H1 (cell line): Measurements from ENCODE around the gene PRKN. TPM values are rescaled to one million over a fixed set of nuclear protein-coding genes. Genes with fewer than 3 reads are reported as not detected.

Source experiments
- CTCF ChIA-PET: fragments of 300-600 bp; sonication (Branson Sonifier 250); formaldehyde crosslinking; loops from one replicate; lab custom pipeline; 2021; ENCODE audit not compliant: partially characterized antibody; lab: Charles Lee
- POLR2A ChIA-PET: fragments of 300-600 bp; sonication (Branson Sonifier 250); formaldehyde crosslinking; loops from one replicate; lab custom pipeline; 2021; ENCODE audit warnings: inconsistent platforms; ENCODE audit not compliant: partially characterized antibody; lab: Charles Lee
- DNase-seq, 2 experiments: peaks; one replicate each; pipeline versions ENCODE4 v3.0.0 to v3.0.0-alpha.2; 2010 to 2022; ENCODE audit warnings: low spot score in 2 of 2, low read depth in 1 of 2, mixed read lengths in 1 of 2
- FAIRE-seq: peaks from 2 replicates; lab custom pipeline; 2011; peaks lifted over from hg19 to GRCh38; lab: Jason Lieb, UNC
- H2AFZ ChIP-seq: 2 replicates; pipeline ENCODE4 v1.8.1; 2012; ENCODE audit warnings: low read length, inconsistent platforms
- H2AK5ac ChIP-seq: 2 replicates; pipeline ENCODE4 v1.6.1; 2013; ENCODE audit warnings: low read depth, low read length
- H2BK120ac ChIP-seq: replicated peaks from 2 replicates; pipeline ENCODE3; 2013; ENCODE audit warnings: low read depth, low read length, inconsistent platforms
- H2BK12ac ChIP-seq: 2 replicates; pipeline ENCODE4 v1.6.1; 2013; ENCODE audit warnings: low read depth, low read length
- H2BK15ac ChIP-seq: 2 replicates; pipeline ENCODE4 v1.6.1; 2013; ENCODE audit warnings: low read length
- H2BK20ac ChIP-seq: 2 replicates; pipeline ENCODE4 v1.6.1; 2013; ENCODE audit warnings: low read length
- H2BK5ac ChIP-seq: 2 replicates; pipeline ENCODE4 v1.6.1; 2013; ENCODE audit warnings: low read depth, low read length
- H3K14ac ChIP-seq: 2 replicates; pipeline ENCODE4 v1.6.1; 2013; ENCODE audit warnings: inconsistent platforms; ENCODE audit not compliant: insufficient read length
- H3K18ac ChIP-seq: 2 replicates; pipeline ENCODE4 v1.6.1; 2013; ENCODE audit warnings: low read length; ENCODE audit errors: extremely low read depth
- H3K23ac ChIP-seq: 2 replicates; pipeline ENCODE4 v1.6.1; 2013; ENCODE audit warnings: inconsistent platforms; ENCODE audit not compliant: insufficient read length
- H3K23me2 ChIP-seq: 2 replicates; pipeline ENCODE4 v1.6.1; 2013; ENCODE audit warnings: low read depth, low read length
- H3K27ac ChIP-seq: 2 replicates; pipeline ENCODE4 v1.6.1; 2011; ENCODE audit warnings: low read depth, low read length, inconsistent platforms
- H3K27me3 ChIP-seq, 4 experiments: replicated peaks in 1 of 4; 1 replicate in 1 of 4; 2 replicates in 3 of 4; pipeline versions ENCODE4 v1.6.1 to v1.8.1; 2011 to 2013; ENCODE audit warnings: low read length in 3 of 4, mild to moderate bottlenecking in 3 of 4, inconsistent platforms in 2 of 4, mixed read lengths in 2 of 4, moderate library complexity in 1 of 4; ENCODE audit not compliant: control insufficient read depth in 3 of 4, insufficient read depth in 3 of 4; ENCODE audit errors: extremely low read depth in 1 of 4
- H3K36me3 ChIP-seq, 4 experiments: 2 replicates each; pipeline versions ENCODE4 v1.6.1 to v1.8.1; 2011 to 2013; ENCODE audit warnings: mild to moderate bottlenecking in 4 of 4, low read length in 3 of 4, moderate library complexity in 2 of 4, control low read depth in 1 of 4, inconsistent platforms in 1 of 4; ENCODE audit not compliant: insufficient read depth in 4 of 4, control insufficient read depth in 2 of 4
- H3K4ac ChIP-seq: replicated peaks from 2 replicates; pipeline ENCODE3; 2013; ENCODE audit warnings: low read length, low read depth, mixed read lengths, inconsistent platforms; ENCODE audit not compliant: insufficient read length
- H3K4me1 ChIP-seq, 4 experiments: replicated peaks in 1 of 4; 1 replicate in 1 of 4; 2 replicates in 3 of 4; pipeline versions ENCODE4 v1.6.1 to v1.8.1; 2011 to 2013; ENCODE audit warnings: low read length in 3 of 4, inconsistent platforms in 2 of 4, mixed read lengths in 1 of 4; ENCODE audit not compliant: insufficient read depth in 4 of 4, control insufficient read depth in 3 of 4
- H3K4me2 ChIP-seq, 2 experiments: 2 replicates each; pipeline versions ENCODE4 v1.6.1 to v1.8.1; 2011 to 2013; ENCODE audit warnings: low read depth in 2 of 2, low read length in 2 of 2, control low read depth in 1 of 2, inconsistent platforms in 1 of 2, mild to moderate bottlenecking in 1 of 2; ENCODE audit not compliant: insufficient read depth in 1 of 2
- H3K4me3 ChIP-seq, 4 experiments: fragments of 200-600, 300-600 bp in 1 of 4; sonication (generic), shearing (Covaris generic), sonication (Bioruptor Twin) in 1 of 4; 2 replicates each; pipeline versions ENCODE4 v1.5.1 to v1.8.1; 2011 to 2016; ENCODE audit warnings: low read length in 4 of 4, low read depth in 3 of 4, control low read depth in 2 of 4, inconsistent platforms in 2 of 4, mild to moderate bottlenecking in 2 of 4, mixed read lengths in 1 of 4, moderate library complexity in 1 of 4; ENCODE audit not compliant: insufficient read depth in 2 of 4; ENCODE audit errors: extremely low read depth in 1 of 4
- H3K56ac ChIP-seq: replicated peaks from 2 replicates; pipeline ENCODE3; 2013; ENCODE audit warnings: low read depth, mild to moderate bottlenecking, mixed read lengths, low read length, inconsistent platforms; ENCODE audit not compliant: insufficient read length
- H3K79me1 ChIP-seq: 2 replicates; pipeline ENCODE4 v1.6.1; 2013; ENCODE audit warnings: low read depth, low read length, control low read depth
- H3K79me2 ChIP-seq, 2 experiments: 2 replicates each; pipeline versions ENCODE4 v1.6.1 to v1.8.1; 2012 to 2013; ENCODE audit warnings: low read length in 2 of 2, mild to moderate bottlenecking in 2 of 2, inconsistent platforms in 1 of 2; ENCODE audit not compliant: insufficient read depth in 2 of 2, control insufficient read depth in 1 of 2
- H3K9ac ChIP-seq, 4 experiments: replicated peaks in 1 of 4; 1 replicate in 1 of 4; 2 replicates in 3 of 4; pipeline versions ENCODE4 v1.6.1 to v1.8.1; 2011 to 2013; ENCODE audit warnings: low read depth in 3 of 4, low read length in 3 of 4, control low read depth in 2 of 4, mild to moderate bottlenecking in 2 of 4, moderate library complexity in 2 of 4, inconsistent platforms in 1 of 4; ENCODE audit errors: extremely low read depth in 1 of 4
- H3K9me3 ChIP-seq, 2 experiments: 2 replicates each; pipeline versions ENCODE4 v1.6.1 to v1.8.1; 2012 to 2013; ENCODE audit warnings: mild to moderate bottlenecking in 2 of 2, moderate library complexity in 2 of 2, control low read depth in 1 of 2, inconsistent platforms in 1 of 2, low read depth in 1 of 2, low read length in 1 of 2, mixed read lengths in 1 of 2; ENCODE audit not compliant: insufficient read depth in 2 of 2
- H4K20me1 ChIP-seq, 2 experiments: replicated peaks in 1 of 2; 2 replicates each; pipeline versions ENCODE3 to v1.8.1; 2011 to 2013; ENCODE audit warnings: inconsistent platforms in 2 of 2, low read length in 2 of 2, mild to moderate bottlenecking in 1 of 2; ENCODE audit not compliant: insufficient read depth in 2 of 2, control insufficient read depth in 1 of 2
- H4K5ac ChIP-seq: 2 replicates; pipeline ENCODE4 v1.6.1; 2013; ENCODE audit warnings: low read length, low read depth, mixed read lengths, inconsistent platforms; ENCODE audit not compliant: insufficient read length
- H4K8ac ChIP-seq: 2 replicates; pipeline ENCODE4 v1.8.0; 2013; ENCODE audit warnings: mild to moderate bottlenecking, moderate library complexity, low read length, inconsistent platforms; ENCODE audit not compliant: insufficient read depth; ENCODE audit errors: extremely low read depth
- H4K91ac ChIP-seq: replicated peaks from 2 replicates; pipeline ENCODE3; 2013; ENCODE audit warnings: low read length, mixed read lengths, inconsistent platforms; ENCODE audit not compliant: insufficient read length
- ATF3 ChIP-seq: IDR thresholded peaks from 2 replicates; pipeline ENCODE4 v1.6.1; 2011; ENCODE audit warnings: low read depth, mild to moderate bottlenecking, low read length; ENCODE audit not compliant: insufficient read depth
- BACH1 ChIP-seq: IDR thresholded peaks from 2 replicates; pipeline ENCODE4 v1.6.1; 2012; ENCODE audit warnings: low read length, improper control_type of control experiment
- CREB1 ChIP-seq: IDR thresholded peaks from 2 replicates; pipeline ENCODE4 v1.6.1; 2012; ENCODE audit warnings: inconsistent platforms
- EZH2 ChIP-seq: fragments of 200-600 bp; sonication (generic); IDR thresholded peaks from 2 replicates; pipeline ENCODE4 v1.7.1; 2012; ENCODE audit warnings: low read depth, mild to moderate bottlenecking, moderate library complexity, low read length, inconsistent platforms; ENCODE audit not compliant: severe bottlenecking
- GABPA ChIP-seq: IDR thresholded peaks from 2 replicates; pipeline ENCODE4 v1.6.1; 2011; ENCODE audit warnings: mild to moderate bottlenecking, low read length, moderate library complexity, borderline replicate concordance; ENCODE audit not compliant: insufficient read depth
- GTF2F1 ChIP-seq: IDR thresholded peaks from 2 replicates; pipeline ENCODE4 v1.6.1; 2012; ENCODE audit warnings: low read depth, low read length, improper control_type of control experiment, borderline replicate concordance
- MAFK ChIP-seq: IDR thresholded peaks from 2 replicates; pipeline ENCODE4 v1.6.1; 2012; ENCODE audit warnings: low read depth, mild to moderate bottlenecking, improper control_type of control experiment, low read length
- RAD21 ChIP-seq, 2 experiments: IDR thresholded peaks in 1 of 2; conservative IDR thresholded peaks in 1 of 2; 2 replicates each; pipeline ENCODE4 v1.6.1; 2011; ENCODE audit warnings: low read depth in 2 of 2, low read length in 2 of 2, improper control_type of control experiment in 1 of 2, inconsistent platforms in 1 of 2, mild to moderate bottlenecking in 1 of 2, moderate library complexity in 1 of 2
- RFX5 ChIP-seq: IDR thresholded peaks from 2 replicates; pipeline ENCODE4 v1.6.1; 2011; ENCODE audit warnings: low read depth, low read length, improper control_type of control experiment, borderline replicate concordance
- SRF ChIP-seq: IDR thresholded peaks from 2 replicates; pipeline ENCODE4 v1.6.1; 2011; ENCODE audit warnings: mild to moderate bottlenecking, low read depth, low read length, moderate library complexity
- TAF7 ChIP-seq: optimal IDR thresholded peaks from 2 replicates; pipeline ENCODE3; 2011; ENCODE audit warnings: low read depth, mild to moderate bottlenecking, inconsistent platforms, low read length, moderate library complexity, borderline replicate concordance
- TBP ChIP-seq: IDR thresholded peaks from 2 replicates; pipeline ENCODE4 v1.6.1; 2011; ENCODE audit warnings: low read depth, low read length, improper control_type of control experiment
- TCF12 ChIP-seq: IDR thresholded peaks from 2 replicates; pipeline ENCODE4 v1.6.1; 2011; ENCODE audit warnings: low read depth, mild to moderate bottlenecking, low read length
- TEAD4 ChIP-seq: IDR thresholded peaks from 2 replicates; pipeline ENCODE4 v1.6.1; 2012; ENCODE audit warnings: low read depth, low read length, inconsistent platforms, mixed read lengths
- WGBS, 2 experiments: shearing (Covaris generic) in 1 of 2; methylation state at CpG; one replicate each; pipeline versions ENCODE4 v1.1.6 to v1.1.7; 2013 to 2015; ENCODE audit warnings: low lambda C conversion rate in 2 of 2, mixed read lengths in 2 of 2, inconsistent platforms in 1 of 2, low coverage in 1 of 2, missing lambda C conversion rate in 1 of 2; ENCODE audit not compliant: insufficient replicate concordance in 2 of 2, insufficient coverage in 1 of 2, insufficient read length in 1 of 2; ENCODE audit errors: extremely low coverage in 1 of 2, missing lambda C conversion rate in 1 of 2; 5-methylcytosine and 5-hydroxymethylcytosine counted together
- polyA plus RNA-seq, 7 experiments: library from polyadenylated mRNA; depleted of rRNA in 3 of 7; stranded (reverse) in 5 of 7; unstranded in 2 of 7; fragments of >200 nt in 5 of 7; fragments of 200-250 nt in 2 of 7; gene quantifications; 1 replicate in 5 of 7; 2 replicates in 1 of 7; 4 replicates in 1 of 7; pipeline versions ENCODE4 v1.2.1 to v1.2.3, GENCODE V29; 2011 to 2013; ENCODE audit warnings: missing spikeins in 2 of 7, mixed read lengths in 2 of 7
- total RNA-seq: library from RNA; stranded (reverse); fragmentation: NEBNext Ultra II Directional; extraction: Animal tissue kit (Norgen Biotek cat#: 25700); gene quantifications from 2 replicates; pipeline ENCODE4 v1.2.1, GENCODE V29; 2021

The PRKN gene
- total and polyA plus RNA-seq, 2 of the 8 experiments (the other 6 are each of a cell fraction or from before 2014, with no cell fraction given), result 0.13 to 0.29 TPM

GRCh38 chr6:161732594-161732993, 995.0 kb downstream of the PRKN start:
- H3K23ac ChIP-seq, result no peak overlapping the region
- no peak overlapping the region for H2BK120ac ChIP-seq
- H3K4me3 ChIP-seq, result no peak overlapping the region
- H4K8ac ChIP-seq, result no peak overlapping the region
- no peaks in the 10 kb centered on the region for H3K79me1 ChIP-seq
- POLR2A ChIA-PET, result no interaction called here
- H3K9ac ChIP-seq, result no peak overlapping the region
- H3K27me3 ChIP-seq, result no peaks in the 10 kb centered on the region
- no peaks in the 10 kb centered on the region for H3K36me3 ChIP-seq
- H2BK5ac ChIP-seq, result no peak overlapping the region
- H4K91ac ChIP-seq, result no peak overlapping the region
- H3K4me2 ChIP-seq, result no peak overlapping the region
- CTCF ChIA-PET, result interaction anchor here (0.7 to 1.5 kb wide), 3 partner anchors 13 to 38 kb away, joined by 3 to 5 read pairs (median 3); no protein-coding TSS in a partner anchor
- no peak overlapping the region for H2BK15ac ChIP-seq
- no peaks in the 10 kb centered on the region for H3K4me1 ChIP-seq
- no peaks in the 10 kb centered on the region for H3K23me2 ChIP-seq
- peaks cover 0 to 2% of the 10 kb centered on the region in 2 experiments; a peak in 1 of 4 replicates for H3K9me3 ChIP-seq
- H3K79me2 ChIP-seq, result no peaks in the 10 kb centered on the region
- H3K4ac ChIP-seq, result no peak overlapping the region
- no peak overlapping the region for H3K27ac ChIP-seq
- DNase-seq, result no peak
- H2BK12ac ChIP-seq, result no peak overlapping the region
- H2AK5ac ChIP-seq, result no peak overlapping the region
- TF ChIP-seq CREB1 (no peak), RFX5 (no peak), TAF7 (no peak), ATF3 (no peak), GTF2F1 (no peak), RAD21 (IDR thresholded peaks at IDR 0.05 in 1 of 2, conservative IDR thresholded peaks at IDR 0.05 in 1 of 2; ENCODE audit: low read depth in 2 of 2, low read length in 2 of 2) (no peak), SRF (no peak), GABPA (no peak), MAFK (no peak), TEAD4 (no peak), TBP (no peak), TCF12 (no peak), EZH2 (no peak), BACH1 (no peak)
- 93% methylated on average over 3 of the region's 3 CpGs; no CpG with 5 or more reads in 1 of the 2 experiments for WGBS, 2 experiments
- H2AFZ ChIP-seq, result no peak overlapping the region
- H4K20me1 ChIP-seq, result no peaks in the 10 kb centered on the region
- no peak overlapping the region for H2BK20ac ChIP-seq
- no peak overlapping the region for H4K5ac ChIP-seq
- H3K14ac ChIP-seq, result no peak overlapping the region
- FAIRE-seq, result no peak
- H3K18ac ChIP-seq, result no peak overlapping the region
- no peak overlapping the region for H3K56ac ChIP-seq
